CD4-positive, CD25-positive, alpha-beta regulatory T cell (primary cell): ENCODE data around the gene CBX4. TPM values are rescaled to one million over a fixed set of nuclear protein-coding genes. Genes with fewer than 3 reads are reported as not detected.

Source experiments
- ATAC-seq, 2 donors: fragments of 150-1000 bp; cut with Tn5 transposase; one replicate each; pipeline ENCODE4 v1.10.0; 2021; ENCODE audit warnings: low read depth in 2 of 2, moderate number of reproducible peaks in 2 of 2, moderate library complexity in 1 of 2
- DNase-seq, 3 donors: peaks; one replicate each; pipeline versions ENCODE4 v3.0.0 to v3.0.0-alpha.2; 2012 to 2022; ENCODE audit warnings: mixed read lengths in 1 of 3
- H3K27ac ChIP-seq: one replicate; pipeline ENCODE4 v1.7.0; 2013; ENCODE audit warnings: mild to moderate bottlenecking, low read length; ENCODE audit not compliant: insufficient read depth, poor library complexity, severe bottlenecking
- H3K27me3 ChIP-seq: one replicate; pipeline ENCODE4 v1.7.0; 2013; ENCODE audit warnings: low read length; ENCODE audit not compliant: control insufficient read depth, insufficient read depth
- H3K36me3 ChIP-seq: one replicate; pipeline ENCODE4 v1.7.0; 2013; ENCODE audit warnings: mild to moderate bottlenecking, low read length, moderate library complexity; ENCODE audit not compliant: control insufficient read depth, insufficient read depth
- H3K4me1 ChIP-seq: 2 replicates; pipeline ENCODE4 v1.7.0; 2013; ENCODE audit warnings: mild to moderate bottlenecking, low read length; ENCODE audit not compliant: insufficient read depth, control insufficient read depth, poor library complexity, severe bottlenecking
- H3K4me3 ChIP-seq: one replicate; pipeline ENCODE4 v1.7.0; 2013; ENCODE audit warnings: low read depth, mild to moderate bottlenecking, low read length, moderate library complexity
- H3K9me3 ChIP-seq, 2 experiments: 1 replicate in 1 of 2; 2 replicates in 1 of 2; pipeline ENCODE4 v1.7.0; 2013; ENCODE audit warnings: low read length in 2 of 2, mild to moderate bottlenecking in 1 of 2, moderate library complexity in 1 of 2; ENCODE audit not compliant: control insufficient read depth in 2 of 2
- H3K27ac Mint-ChIP-seq, 3 donors: one replicate each; pipeline ENCODE4 v1.8.0; 2020 to 2022; ENCODE audit warnings: mild to moderate bottlenecking in 3 of 3, mixed read lengths in 3 of 3, moderate library complexity in 2 of 3
- H3K27me3 Mint-ChIP-seq: one replicate; pipeline ENCODE4 v1.8.0; 2022; ENCODE audit warnings: mild to moderate bottlenecking, mixed read lengths
- H3K36me3 Mint-ChIP-seq: one replicate; pipeline ENCODE4 v1.8.0; 2020; ENCODE audit warnings: mixed read lengths
- H3K4me1 Mint-ChIP-seq, 4 donors: one replicate each; pipeline ENCODE4 v1.8.0; 2020 to 2022; ENCODE audit warnings: mixed read lengths in 4 of 4, mild to moderate bottlenecking in 1 of 4
- H3K4me3 Mint-ChIP-seq, 4 donors: one replicate each; pipeline ENCODE4 v1.8.0; 2020 to 2022; ENCODE audit warnings: mild to moderate bottlenecking in 4 of 4, mixed read lengths in 4 of 4, moderate library complexity in 3 of 4
- H3K9me3 Mint-ChIP-seq, 7 donors: one replicate each; pipeline ENCODE4 v1.8.0; 2020 to 2022; ENCODE audit warnings: mixed read lengths in 7 of 7, mild to moderate bottlenecking in 3 of 7, moderate library complexity in 2 of 7
- polyA plus RNA-seq, 4 donors: library from polyadenylated mRNA; unstranded; fragments of 300-500 nt; fragmentation: Illumina TruSeq; gene quantifications; one replicate each; pipeline ENCODE4 v1.2.3, GENCODE V29; 2021
- total RNA-seq: library from RNA; stranded (reverse); gene quantifications from one replicate; pipeline ENCODE4 v1.2.3, GENCODE V29; 2022

The CBX4 gene
- total and polyA plus RNA-seq, 5 donors from 2014 or later: 2.9 to 137 (median 5.9) TPM

DNA sequence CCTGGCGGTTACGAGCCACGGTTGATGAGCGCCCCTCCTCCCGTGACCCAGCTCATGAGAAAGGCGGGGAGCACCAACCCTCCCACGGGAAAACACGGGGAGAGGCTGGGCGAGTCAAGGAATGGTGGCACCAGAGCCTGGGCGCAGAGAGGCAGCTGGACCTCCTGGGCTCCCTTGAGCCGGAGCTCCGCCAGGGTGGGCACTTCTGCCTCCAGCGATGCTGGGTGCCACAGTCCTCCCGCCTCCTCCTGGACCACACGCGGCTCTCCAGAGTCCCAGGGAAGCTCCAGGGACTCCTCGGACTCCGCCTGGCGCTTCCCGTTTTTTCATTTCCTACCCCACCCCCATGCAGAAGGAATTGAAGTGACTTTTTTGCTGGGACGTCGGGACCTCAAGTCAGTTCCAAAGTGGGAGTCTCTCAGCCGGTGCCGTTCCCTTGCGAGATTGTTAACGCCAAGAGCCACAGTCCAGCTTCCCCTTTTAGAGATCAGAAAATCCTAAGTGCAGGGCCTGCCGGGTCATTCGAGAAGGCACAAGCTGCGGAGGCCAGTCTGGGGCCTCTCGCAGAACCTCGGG is 35.7 kb downstream of the CBX4 start:
- Mint-ChIP-seq H3K36me3 (no peaks in the 10 kb centered on the region), H3K4me3 (peak overlapping the region in 3 of 4 donors; percentile 39 to 71 (median 46)), H3K4me1 (peaks cover 10 to 54% (median 29%) of the 10 kb centered on the region in 4 donors), H3K27me3 (peaks cover 85% of the 10 kb centered on the region), H3K9me3 (peaks cover 0 to 11% (median 0%) of the 10 kb centered on the region in 7 donors), H3K27ac (no peak overlapping the region)
- Histone ChIP-seq H3K4me3 (no peak overlapping the region), H3K27me3 (peaks cover 64% of the 10 kb centered on the region), H3K36me3 (no peaks in the 10 kb centered on the region), H3K4me1 (peaks cover 61% of the 10 kb centered on the region), H3K9me3 (no peaks in the 10 kb centered on the region), H3K27ac (no peak overlapping the region)
- ATAC-seq (no peak), DNase-seq (no peak)

DNA sequence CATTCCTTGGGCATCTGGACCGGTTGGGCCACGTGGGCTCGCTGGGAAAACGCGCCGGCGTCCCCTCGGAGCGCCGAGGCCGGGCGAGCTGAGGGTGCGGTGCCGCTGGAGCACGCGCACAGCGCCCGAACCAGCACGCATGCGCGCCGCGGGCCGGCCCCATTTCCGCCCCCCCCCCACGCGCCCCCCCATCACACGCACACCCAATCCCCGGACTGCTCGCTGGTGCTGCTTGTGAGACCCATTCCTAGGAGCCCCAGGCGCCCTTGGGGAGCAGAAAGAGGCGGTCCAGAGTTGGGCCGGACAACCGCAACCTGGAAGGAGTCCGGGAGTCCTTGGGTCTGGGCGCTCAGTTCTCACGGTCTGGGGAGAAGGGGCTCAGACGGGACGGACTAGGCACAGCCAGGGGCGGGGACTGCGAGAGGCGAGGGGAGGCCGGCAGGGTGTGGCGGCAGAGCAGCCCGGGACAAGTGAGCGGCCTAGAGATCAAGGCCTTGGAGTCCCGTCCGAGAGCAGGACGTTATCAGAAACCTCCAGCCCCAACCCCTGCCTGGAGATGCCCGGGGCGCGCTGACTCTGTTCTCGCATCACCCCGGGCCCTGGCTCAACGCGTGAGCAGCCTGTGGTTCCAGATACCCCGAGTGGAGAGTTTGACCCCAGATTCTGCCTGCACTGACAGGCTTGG is 36.4 kb downstream of the CBX4 start:
- no peak overlapping the region for H3K27ac ChIP-seq
- Mint-ChIP-seq H3K27me3 (peaks cover 82% of the 10 kb centered on the region), H3K36me3 (no peaks in the 10 kb centered on the region)

DNA sequence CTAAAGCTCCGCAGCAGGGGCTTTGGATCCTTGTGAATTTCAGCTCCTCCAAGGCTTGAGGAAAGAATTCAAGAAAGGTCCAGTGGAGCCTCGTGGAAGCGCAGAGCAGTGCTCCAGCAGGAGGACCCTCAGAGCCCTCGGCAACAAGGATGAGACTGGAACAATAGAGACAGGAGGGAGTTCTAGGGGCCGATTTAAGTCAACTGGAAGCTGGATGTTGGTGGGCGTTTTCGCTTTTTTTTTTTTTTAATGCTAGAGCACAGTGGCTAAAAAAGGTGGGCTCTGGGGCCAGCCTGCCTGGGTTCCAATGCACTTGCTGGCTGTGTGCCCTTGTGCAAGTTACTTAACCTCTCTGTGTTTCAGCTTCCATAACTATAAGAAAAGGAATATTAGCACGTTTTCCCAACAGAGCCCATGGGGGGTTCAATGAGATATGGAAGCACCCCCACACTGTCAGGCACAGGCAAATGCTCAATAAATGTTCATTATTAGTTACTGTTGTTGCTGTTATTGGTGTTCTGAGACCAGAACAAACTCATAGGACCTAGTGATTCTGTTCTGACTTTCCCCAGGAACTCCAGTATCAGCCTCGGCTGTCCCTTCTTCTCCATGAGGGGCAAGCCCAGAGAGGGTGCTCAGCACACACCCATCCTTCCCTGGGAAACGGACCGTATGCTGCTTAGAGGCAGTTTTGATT is 37.1 kb downstream of the CBX4 start:
- Histone ChIP-seq H3K4me1 (peaks cover 71% of the 10 kb centered on the region), H3K9me3 (no peaks in the 10 kb centered on the region), H3K4me3 (no peak overlapping the region), H3K27me3 (peaks cover 52% of the 10 kb centered on the region), H3K27ac (no peak overlapping the region), H3K36me3 (no peaks in the 10 kb centered on the region)
- no peaks in the 10 kb centered on the region for H3K36me3 Mint-ChIP-seq
- peaks cover 0 to 11% (median 0%) of the 10 kb centered on the region in 7 donors for H3K9me3 Mint-ChIP-seq
- DNase-seq (no peak), ATAC-seq (no peak)
- no peak overlapping the region for H3K27ac Mint-ChIP-seq
- H3K27me3 Mint-ChIP-seq: peaks cover 77% of the 10 kb centered on the region
- H3K4me3 Mint-ChIP-seq: peak overlapping the region; percentile 11 to 74 (median 40)
- peaks cover 10 to 54% (median 28%) of the 10 kb centered on the region in 4 donors for H3K4me1 Mint-ChIP-seq

More for the DNA sequence above, 36.4 kb downstream of the CBX4 start:
- Histone ChIP-seq H3K4me3 (no peak overlapping the region), H3K36me3 (no peaks in the 10 kb centered on the region), H3K4me1 (peaks cover 68% of the 10 kb centered on the region), H3K27me3 (peaks cover 58% of the 10 kb centered on the region), H3K9me3 (no peaks in the 10 kb centered on the region)
- DNase-seq (no peak), ATAC-seq (no peak)
- peaks cover 0 to 11% (median 0%) of the 10 kb centered on the region in 7 donors for H3K9me3 Mint-ChIP-seq
- no peak overlapping the region for H3K27ac Mint-ChIP-seq
- H3K4me1 Mint-ChIP-seq: peaks cover 10 to 56% (median 30%) of the 10 kb centered on the region in 4 donors
- peak overlapping the region in 3 of 4 donors; percentile 41 to 74 (median 43) for H3K4me3 Mint-ChIP-seq

DNA sequence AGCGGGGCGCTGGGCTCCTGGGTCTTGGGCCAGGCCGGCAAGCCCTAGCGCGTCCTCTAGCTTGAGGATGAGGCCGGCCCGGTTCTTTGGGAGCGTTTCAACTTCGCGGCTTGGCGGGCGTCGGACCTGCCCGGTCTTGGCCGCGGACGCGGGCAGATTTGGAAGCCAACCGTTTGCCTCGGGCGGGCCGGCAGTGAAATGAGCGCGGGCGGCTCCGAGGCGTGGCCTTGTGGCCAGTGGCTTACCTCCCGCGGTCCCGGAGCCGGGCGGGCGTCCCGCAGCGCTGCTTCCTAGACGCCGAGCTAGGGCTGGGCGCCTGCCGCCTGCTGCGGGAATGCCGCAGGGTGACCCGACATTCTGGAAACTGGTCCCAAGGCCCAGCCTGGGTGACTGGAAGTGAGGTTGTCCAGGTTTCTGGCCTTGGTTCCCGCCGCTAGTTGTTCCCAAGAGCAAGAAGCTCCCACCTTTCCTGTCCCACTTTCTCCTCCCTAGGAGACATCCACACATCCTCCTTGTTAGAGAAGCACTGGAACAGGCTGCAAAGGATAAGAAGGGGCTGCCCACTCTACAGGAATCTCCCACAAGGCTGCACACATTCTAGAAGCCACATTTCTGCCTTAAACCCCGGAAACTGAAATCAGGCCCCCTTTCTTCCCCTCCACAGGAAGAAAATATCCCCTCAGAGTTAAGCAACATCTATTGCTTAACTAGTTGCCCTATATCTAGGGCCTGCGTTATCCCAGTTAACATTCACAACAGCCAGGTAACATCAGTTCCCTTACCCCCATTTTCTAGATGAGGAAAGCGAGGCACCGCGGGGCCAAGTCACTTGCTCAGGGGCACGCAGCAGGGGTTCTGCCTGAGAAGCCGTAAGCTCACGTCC is 37.8 kb downstream of the CBX4 start:
- H3K27ac Mint-ChIP-seq: peak overlapping the region in 1 of 3 donors; percentile 9
- H3K4me1 ChIP-seq: peaks cover 76% of the 10 kb centered on the region
- ATAC-seq (no peak), DNase-seq (no peak)
- peaks cover 44% of the 10 kb centered on the region for H3K27me3 ChIP-seq
- H3K27ac ChIP-seq: no peak overlapping the region
- peaks cover 73% of the 10 kb centered on the region for H3K27me3 Mint-ChIP-seq
- peak overlapping the region in 3 of 4 donors; percentile 35 to 88 (median 38) for H3K4me3 Mint-ChIP-seq
- H3K9me3 Mint-ChIP-seq: peaks cover 0 to 11% (median 0%) of the 10 kb centered on the region in 7 donors
- no peaks in the 10 kb centered on the region for H3K9me3 ChIP-seq
- H3K4me1 Mint-ChIP-seq: peaks cover 10 to 60% (median 28%) of the 10 kb centered on the region in 4 donors
- H3K36me3 Mint-ChIP-seq: no peaks in the 10 kb centered on the region
- H3K4me3 ChIP-seq: no peak overlapping the region
- H3K36me3 ChIP-seq: no peaks in the 10 kb centered on the region

DNA sequence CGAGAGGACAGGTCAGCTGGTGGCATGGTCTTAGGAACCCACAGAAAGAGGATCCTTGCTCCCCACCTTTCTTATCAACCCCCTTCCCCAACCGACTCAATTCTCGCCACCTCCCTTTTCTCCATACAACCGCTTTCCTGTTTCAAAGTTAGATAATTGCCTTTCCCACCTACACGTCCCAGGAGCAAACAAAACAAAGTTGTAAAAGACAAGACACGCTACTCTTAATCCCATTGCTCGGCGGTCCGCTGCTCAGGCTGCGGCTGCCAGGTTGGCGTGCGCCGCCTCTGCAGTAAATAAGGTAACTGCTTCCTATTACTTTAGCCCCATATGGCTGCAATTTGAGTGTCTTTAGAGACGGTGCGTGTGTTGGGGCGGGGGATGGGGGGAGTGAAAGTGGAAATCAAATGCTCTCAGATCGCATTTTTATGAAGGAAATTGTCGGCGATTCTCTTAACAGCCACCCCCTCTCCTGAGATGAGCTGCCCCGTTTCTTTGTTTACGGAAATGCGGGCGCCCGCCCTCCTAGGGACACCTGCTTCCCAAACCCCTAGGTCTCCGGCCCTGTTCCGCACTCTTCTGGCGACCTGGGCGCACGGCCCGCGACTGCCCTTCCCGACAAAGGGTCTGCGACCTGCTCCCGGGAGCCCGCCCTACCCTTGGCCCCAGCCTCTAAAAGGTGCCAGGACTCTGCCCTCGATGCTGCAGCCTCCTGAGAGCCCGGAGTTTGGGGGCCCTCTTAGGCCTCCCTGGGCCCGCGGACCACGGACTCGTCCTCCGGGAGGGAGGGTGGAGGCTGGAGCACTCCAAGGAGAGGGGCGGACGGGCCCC is 38.7 kb downstream of the CBX4 start:
- H3K4me3 Mint-ChIP-seq: peak overlapping the region; percentile 64 to 88 (median 82)
- Histone ChIP-seq H3K9me3 (no peaks in the 10 kb centered on the region), H3K36me3 (no peaks in the 10 kb centered on the region), H3K27me3 (peaks cover 37% of the 10 kb centered on the region), H3K27ac (no peak overlapping the region), H3K4me3 (peak overlapping the region; percentile 26), H3K4me1 (peaks cover 82% of the 10 kb centered on the region)
- peaks cover 10 to 65% (median 32%) of the 10 kb centered on the region in 4 donors for H3K4me1 Mint-ChIP-seq
- ATAC-seq (no peak), DNase-seq (peak in 1 of 3 donors; percentile 61)
- H3K27ac Mint-ChIP-seq: peak overlapping the region; percentile 26 to 94 (median 39)
- peaks cover 70% of the 10 kb centered on the region for H3K27me3 Mint-ChIP-seq
- peaks cover 0 to 11% (median 0%) of the 10 kb centered on the region in 7 donors for H3K9me3 Mint-ChIP-seq
- H3K36me3 Mint-ChIP-seq: no peaks in the 10 kb centered on the region

DNA sequence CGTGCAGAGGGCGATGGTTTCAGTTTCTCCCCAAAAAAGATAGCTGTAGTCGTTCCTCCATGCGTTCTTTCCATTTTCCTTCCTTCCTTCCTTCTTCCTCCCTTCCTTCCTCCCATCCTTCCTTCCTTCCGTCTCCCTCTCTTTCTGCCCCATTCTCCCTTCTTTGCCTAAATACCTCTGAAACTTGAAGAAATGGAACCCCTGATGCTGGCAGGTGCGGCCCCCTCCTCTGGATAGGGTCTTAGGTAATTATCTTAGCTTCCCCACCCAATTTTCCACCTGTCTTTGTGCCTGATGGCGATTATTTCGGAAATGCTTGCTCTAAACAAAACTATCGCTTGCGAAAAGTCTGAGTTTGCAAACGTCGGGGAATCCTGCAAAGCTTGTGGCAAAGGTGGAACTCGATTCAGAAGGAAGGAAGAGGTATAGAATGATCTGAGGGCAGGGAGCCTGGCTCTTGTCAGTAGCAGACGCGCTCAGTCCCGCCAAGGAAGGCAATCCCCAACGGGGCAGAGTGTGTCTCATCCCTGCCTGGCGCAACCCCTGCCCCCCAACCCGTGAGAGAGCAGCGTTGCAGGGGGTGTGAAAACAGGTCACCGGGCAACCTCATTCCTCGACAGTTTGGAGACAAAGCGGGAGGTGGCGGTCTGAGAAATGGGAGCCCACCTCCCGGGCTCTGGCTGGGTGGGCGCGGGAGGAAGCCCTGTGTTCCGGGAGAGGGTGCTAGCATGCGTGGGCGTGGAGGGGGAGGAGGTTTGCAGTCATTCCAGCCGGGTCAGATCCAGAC is 39.5 kb downstream of the CBX4 start:
- H3K4me1 ChIP-seq: peaks cover 74% of the 10 kb centered on the region
- peaks cover 31% of the 10 kb centered on the region for H3K27me3 ChIP-seq
- peak overlapping the region; percentile 66 to 91 (median 84) for H3K4me3 Mint-ChIP-seq
- H3K9me3 ChIP-seq: no peaks in the 10 kb centered on the region
- H3K27ac ChIP-seq: no peak overlapping the region
- ATAC-seq (no peak), DNase-seq (no peak)
- peaks cover 10 to 56% (median 29%) of the 10 kb centered on the region in 4 donors for H3K4me1 Mint-ChIP-seq
- H3K4me3 ChIP-seq: no peak overlapping the region
- peaks cover 0 to 11% (median 0%) of the 10 kb centered on the region in 7 donors for H3K9me3 Mint-ChIP-seq
- H3K36me3 ChIP-seq: no peaks in the 10 kb centered on the region
- H3K27me3 Mint-ChIP-seq: peaks cover 62% of the 10 kb centered on the region
- H3K36me3 Mint-ChIP-seq: no peaks in the 10 kb centered on the region
- H3K27ac Mint-ChIP-seq: peak overlapping the region in 2 of 3 donors; percentile 39 to 43
